K562 (cell line): Measurements from ENCODE around the gene GBP1. TPM values are rescaled to one million over a fixed set of nuclear protein-coding genes. Genes with fewer than 3 reads are reported as not detected.

Experiments used
- ATAC-seq: fragments of 200-7000 bp; cut with Tn5 transposase; 3 replicates; pipeline ENCODE4 v1.9.1; 2020; ENCODE audit warnings: moderate library complexity
- BruUV-seq: library from RNA; stranded (reverse); fragments of 400-500 nt; replicated peaks from 2 replicates; lab custom pipeline; 2021; lab: Mats Ljungman, UMichigan
- CTCF ChIA-PET: fragments of 300-600 bp; formaldehyde crosslinking; extraction: SDS; loops from one replicate; lab custom pipeline; 2021; ENCODE audit warnings: low intra/inter-chr PET ratio; lab: Yijun Ruan, JAX
- POLR2A ChIA-PET: fragments of 300-600, 350-650 bp; sonication (Branson Sonifier 250); formaldehyde crosslinking; extraction: SDS; loops from one replicate; lab custom pipeline; 2021; ENCODE audit warnings: antibody characterized with exemption, inconsistent platforms; lab: Yijun Ruan, JAX
- DNase-seq, 4 experiments: peaks; one replicate each; pipeline versions ENCODE4 v3.0.0 to v3.0.0-alpha.2; 2011 to 2018; ENCODE audit warnings: low spot score in 3 of 4, mixed read lengths in 3 of 4; ENCODE audit errors: extremely low read depth in 1 of 4
- FAIRE-seq: peaks from 2 replicates; lab custom pipeline; 2011; peaks lifted over from hg19 to GRCh38; lab: Jason Lieb, UNC
- H2AFZ ChIP-seq: 2 replicates; pipeline ENCODE4 v1.6.0; 2011; ENCODE audit warnings: low read depth, low read length, control low read depth, inconsistent platforms
- H3K27ac ChIP-seq: fragments of 200-600 bp; 3 replicates; pipeline ENCODE4 v1.8.0; 2011; ENCODE audit warnings: low read depth, mild to moderate bottlenecking, control low read depth, inconsistent platforms, low read length, moderate library complexity, mixed read lengths; ENCODE audit errors: extremely low read depth
- H3K27me3 ChIP-seq, 2 experiments: fragments of 300-600 bp in 1 of 2; 2 replicates in 1 of 2; 3 replicates in 1 of 2; pipeline versions ENCODE4 v1.6.0 to v1.8.0; 2011; ENCODE audit warnings: inconsistent platforms in 2 of 2, low read length in 2 of 2, mild to moderate bottlenecking in 1 of 2, mixed read lengths in 1 of 2, moderate library complexity in 1 of 2; ENCODE audit not compliant: control insufficient read depth in 2 of 2, insufficient read depth in 2 of 2
- H3K36me3 ChIP-seq: fragments of 300-600 bp; 3 replicates; pipeline ENCODE4 v1.8.0; 2011; ENCODE audit warnings: mild to moderate bottlenecking, low read length, inconsistent platforms; ENCODE audit not compliant: control insufficient read depth, insufficient read depth
- H3K4me1 ChIP-seq, 2 experiments: fragments of 200-600 bp in 1 of 2; replicated peaks in 1 of 2; 2 replicates in 1 of 2; 3 replicates in 1 of 2; pipeline versions ENCODE4 v1.5.1 to v1.8.0; 2011; ENCODE audit warnings: inconsistent platforms in 2 of 2, low read length in 2 of 2, mild to moderate bottlenecking in 1 of 2, mixed read lengths in 1 of 2, moderate library complexity in 1 of 2; ENCODE audit not compliant: control insufficient read depth in 2 of 2, insufficient read depth in 2 of 2
- H3K4me2 ChIP-seq: 2 replicates; pipeline ENCODE4 v1.6.1; 2011; ENCODE audit warnings: low read length, control low read depth, inconsistent platforms, mixed read lengths; ENCODE audit not compliant: insufficient read depth
- H3K4me3 ChIP-seq: fragments of 200-600 bp; sonication (generic), shearing (Covaris generic); 2 replicates; pipeline ENCODE4 v1.5.1; 2016; ENCODE audit warnings: control low read depth, inconsistent platforms
- H3K79me2 ChIP-seq: fragments of 200-600 bp; 3 replicates; pipeline ENCODE4 v1.8.0; 2011; ENCODE audit warnings: low read length, inconsistent platforms; ENCODE audit not compliant: control insufficient read depth, insufficient read depth
- H3K9ac ChIP-seq, 2 experiments: 2 replicates each; pipeline versions ENCODE4 v1.6.0 to v1.6.1; 2011; ENCODE audit warnings: low read depth in 2 of 2, low read length in 2 of 2, control low read depth in 1 of 2, inconsistent platforms in 1 of 2, mild to moderate bottlenecking in 1 of 2, mixed read lengths in 1 of 2; ENCODE audit not compliant: insufficient read depth in 1 of 2
- H3K9me1 ChIP-seq: one replicate; pipeline ENCODE4 v1.6.0; 2011; ENCODE audit warnings: inconsistent platforms, mild to moderate bottlenecking, low read length, moderate library complexity; ENCODE audit not compliant: control insufficient read depth, insufficient read depth
- H3K9me3 ChIP-seq: replicated peaks from 2 replicates; pipeline ENCODE4 v1.5.1; 2011; ENCODE audit warnings: low read depth, low read length, inconsistent platforms; ENCODE audit not compliant: control insufficient read depth, insufficient read depth
- H4K20me1 ChIP-seq: replicated peaks from 2 replicates; pipeline ENCODE4 v1.6.1; 2011; ENCODE audit warnings: low read length, inconsistent platforms, mixed read lengths; ENCODE audit not compliant: control insufficient read depth, insufficient read depth
- CEBPG ChIP-seq, 3 experiments: fragments of 200-800 bp in 1 of 3; sonication (Bioruptor generic) in 1 of 3; sonication (generic) in 1 of 3; formaldehyde crosslinking in 1 of 3; IDR thresholded peaks in 2 of 3; conservative IDR thresholded peaks in 1 of 3; 2 replicates each; pipeline versions ENCODE4 v1.6.1 to v1.8.0; 2016 to 2022; ENCODE audit warnings: missing compliant biosample characterization in 2 of 3, missing genetic modification characterization in 2 of 3, mild to moderate bottlenecking in 1 of 3, missing genetic modification reagents in 1 of 3
- CHCHD3 ChIP-seq: fragments of 250-450 bp; sonication (Bioruptor Pico); IDR thresholded peaks from 2 replicates; pipeline ENCODE4 v2.1.2; 2022; ENCODE audit warnings: mild to moderate bottlenecking
- CHD1 ChIP-seq: fragments of 200-600 bp; sonication (generic); IDR thresholded peaks from one replicate; pipeline ENCODE4 v1.6.1; 2012; ENCODE audit warnings: mild to moderate bottlenecking, moderate library complexity, low read length, inconsistent platforms
- GABPA ChIP-seq: fragments of 200-800 bp; sonication (Bioruptor generic); conservative IDR thresholded peaks from 2 replicates; pipeline ENCODE4 v1.6.1; 2016; ENCODE audit warnings: low read depth, missing genetic modification characterization, missing compliant biosample characterization
- HEY1 ChIP-seq: fragments of 250-450 bp; sonication (Bioruptor Pico); IDR thresholded peaks from 2 replicates; pipeline ENCODE4 v1.5.0; 2020; ENCODE audit warnings: mild to moderate bottlenecking, moderate library complexity, borderline replicate concordance
- NFATC3 ChIP-seq: fragments of 450-650 bp; IDR thresholded peaks from 2 replicates; pipeline ENCODE4 v1.6.1; 2017; ENCODE audit warnings: mild to moderate bottlenecking
- NR2C2 ChIP-seq, 2 experiments: fragments of 200-800 bp in 1 of 2; sonication (Bioruptor generic) in 1 of 2; sonication (generic) in 1 of 2; formaldehyde crosslinking in 1 of 2; IDR thresholded peaks; 2 replicates each; pipeline versions ENCODE4 v1.6.1 to v1.8.0; 2016 to 2022; ENCODE audit warnings: mild to moderate bottlenecking in 1 of 2, missing compliant biosample characterization in 1 of 2, missing genetic modification characterization in 1 of 2, missing genetic modification reagents in 1 of 2
- SNRNP70 ChIP-seq: fragments of 200-400 bp; formaldehyde crosslinking; optimal IDR thresholded peaks from 2 replicates; pipeline ENCODE3; 2017; ENCODE audit warnings: low read depth, low read length
- ZNF311 ChIP-seq: fragments of 250-450 bp; sonication (Bioruptor Pico); IDR thresholded peaks from 2 replicates; pipeline ENCODE4 v1.4.0; 2020; ENCODE audit warnings: mild to moderate bottlenecking, moderate library complexity
- WGBS: fragments of 100-300 bp; shearing (Covaris generic); methylation state at CpG from one replicate; pipeline ENCODE4 v1.1.6; 2016; ENCODE audit warnings: low coverage, mixed read lengths; ENCODE audit not compliant: insufficient coverage; ENCODE audit errors: missing lambda C conversion rate; 5-methylcytosine and 5-hydroxymethylcytosine counted together
- in situ Hi-C: fragments of 300-500 bp; cut with MboI; formaldehyde crosslinking; loops from 4 replicates; pipeline ENCODE4 v1.15.0; 2018; ENCODE audit warnings: inconsistent platforms, mixed read lengths
- intact Hi-C: fragments of 100-400 bp; cut with micrococcal nuclease; formaldehyde crosslinking; loops from 2 replicates; pipeline ENCODE4 v1.14.2; 2022
- polyA plus RNA-seq, 8 experiments: library from polyadenylated mRNA; depleted of rRNA in 4 of 8; stranded (reverse) in 5 of 8; unstranded in 3 of 8; fragments of >200 nt; fragmentation: Nextera tagmentation in 2 of 8; fragmentation: Illumina TruSeq in 1 of 8; extraction: Ambion mirVana in 2 of 8; extraction: Trizol in 1 of 8; gene quantifications; 2 replicates each; pipeline versions ENCODE4 v1.2.1 to v1.2.3, GENCODE V29; 2011 to 2014; ENCODE audit warnings: inconsistent platforms in 1 of 8, missing spikeins in 1 of 8
- total RNA-seq, 7 experiments: library from RNA; depleted of rRNA in 6 of 7; stranded (reverse); fragments of >200 nt in 6 of 7; fragmentation: Illumina TruSeq in 2 of 7; extraction: Trizol in 2 of 7; gene quantifications; 2 replicates each; pipeline versions ENCODE4 v1.2.1 to v1.2.3, GENCODE V29; 2011 to 2021; ENCODE audit warnings: low replicate concordance in 1 of 7
- TF ChIP-seq, protein P1 (sequence below): fragments of 450-650 bp; IDR thresholded peaks from 2 replicates; pipeline ENCODE4 v1.6.1; 2018; ENCODE audit not compliant: partially characterized antibody
- TF ChIP-seq, protein P2 (sequence below): IDR thresholded peaks from 2 replicates; pipeline ENCODE4 v1.6.1; 2011; ENCODE audit not compliant: insufficient read length; ENCODE audit errors: extremely low read depth

GBP1 gene
- total and polyA plus RNA-seq, 9 of the 15 experiments (the other 6 are each of a cell fraction or from before 2014, with no cell fraction given) = not detected

DNA sequence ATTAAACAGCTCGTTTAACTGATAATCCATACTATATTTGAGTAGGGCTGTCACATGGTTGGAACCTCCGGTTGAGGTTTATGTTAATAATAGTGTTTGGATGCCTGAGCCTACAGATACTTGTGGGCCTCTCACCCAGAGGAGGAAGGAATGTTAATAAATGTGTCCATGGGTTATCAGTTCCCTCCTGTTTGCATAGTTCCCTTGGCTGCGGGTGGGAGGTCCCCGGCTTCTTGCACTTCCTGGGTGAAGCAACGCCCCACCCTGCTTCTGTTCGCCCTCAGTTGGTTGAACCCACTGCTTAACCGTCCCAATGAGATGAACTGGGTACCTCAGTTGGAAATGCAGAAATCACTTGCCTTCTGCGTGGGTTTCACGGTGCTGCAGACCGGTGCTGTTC lies 23.6 kb upstream of the GBP1 start (continued):
- no peak for TF ChIP-seq NR2C2 (CRISPR knock-in tag; IDR thresholded peaks at IDR 0.05)
- TF ChIP-seq NR2C2 (tag; IDR thresholded peaks at IDR 0.05) = no peak; the same call in 1 of the 2 replicates
- TF ChIP-seq CHCHD3 (CRISPR knock-in tag) = no peak
- TF ChIP-seq, protein P1, sequence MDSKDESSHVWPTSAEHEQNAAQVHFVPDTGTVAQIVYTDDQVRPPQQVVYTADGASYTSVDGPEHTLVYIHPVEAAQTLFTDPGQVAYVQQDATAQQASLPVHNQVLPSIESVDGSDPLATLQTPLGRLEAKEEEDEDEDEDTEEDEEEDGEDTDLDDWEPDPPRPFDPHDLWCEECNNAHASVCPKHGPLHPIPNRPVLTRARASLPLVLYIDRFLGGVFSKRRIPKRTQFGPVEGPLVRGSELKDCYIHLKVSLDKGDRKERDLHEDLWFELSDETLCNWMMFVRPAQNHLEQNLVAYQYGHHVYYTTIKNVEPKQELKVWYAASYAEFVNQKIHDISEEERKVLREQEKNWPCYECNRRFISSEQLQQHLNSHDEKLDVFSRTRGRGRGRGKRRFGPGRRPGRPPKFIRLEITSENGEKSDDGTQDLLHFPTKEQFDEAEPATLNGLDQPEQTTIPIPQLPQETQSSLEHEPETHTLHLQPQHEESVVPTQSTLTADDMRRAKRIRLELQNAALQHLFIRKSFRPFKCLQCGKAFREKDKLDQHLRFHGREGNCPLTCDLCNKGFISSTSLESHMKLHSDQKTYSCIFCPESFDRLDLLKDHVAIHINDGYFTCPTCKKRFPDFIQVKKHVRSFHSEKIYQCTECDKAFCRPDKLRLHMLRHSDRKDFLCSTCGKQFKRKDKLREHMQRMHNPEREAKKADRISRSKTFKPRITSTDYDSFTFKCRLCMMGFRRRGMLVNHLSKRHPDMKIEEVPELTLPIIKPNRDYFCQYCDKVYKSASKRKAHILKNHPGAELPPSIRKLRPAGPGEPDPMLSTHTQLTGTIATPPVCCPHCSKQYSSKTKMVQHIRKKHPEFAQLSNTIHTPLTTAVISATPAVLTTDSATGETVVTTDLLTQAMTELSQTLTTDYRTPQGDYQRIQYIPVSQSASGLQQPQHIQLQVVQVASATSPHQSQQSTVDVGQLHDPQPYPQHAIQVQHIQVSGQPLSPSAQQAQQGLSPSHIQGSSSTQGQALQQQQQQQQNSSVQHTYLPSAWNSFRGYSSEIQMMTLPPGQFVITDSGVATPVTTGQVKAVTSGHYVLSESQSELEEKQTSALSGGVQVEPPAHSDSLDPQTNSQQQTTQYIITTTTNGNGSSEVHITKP = peak; percentile 32
- TF ChIP-seq SNRNP70 = no peak
- TF ChIP-seq GABPA (tag) = peak; percentile 58

DNA sequence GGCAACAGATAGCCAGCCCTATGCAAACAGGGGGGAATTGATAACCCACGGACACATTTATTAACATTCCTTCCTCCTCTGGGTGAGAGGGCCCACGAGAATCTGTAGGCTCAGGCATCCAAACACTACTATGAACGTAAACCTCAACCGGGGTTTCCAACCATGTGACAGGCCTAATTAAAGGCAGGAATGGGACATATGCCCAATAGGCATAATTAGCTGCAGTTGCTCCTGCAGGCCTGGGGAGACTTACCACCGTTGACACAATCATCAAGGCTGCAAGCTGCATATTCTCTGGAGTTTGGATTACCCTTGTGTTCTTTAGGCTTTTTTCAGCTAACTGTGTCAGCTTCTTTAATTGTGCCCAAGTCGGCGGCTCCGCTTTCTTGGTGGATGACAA lies 22.2 kb upstream of the GBP1 start:
- Histone ChIP-seq H3K79me2 (no peaks in the 10 kb centered on the region), H3K36me3 (no peaks in the 10 kb centered on the region), H3K9me3 (no peaks in the 10 kb centered on the region), H3K9ac (no peak overlapping the region), H3K4me3 (no peak overlapping the region), H3K27me3 (no peaks in the 10 kb centered on the region), H2AFZ (no peak overlapping the region), H3K4me2 (no peak overlapping the region), H3K9me1 (no peaks in the 10 kb centered on the region), H4K20me1 (no peaks in the 10 kb centered on the region), H3K27ac (no peak overlapping the region), H3K4me1 (peaks cover 0 to 4% of the 10 kb centered on the region in 2 experiments; a peak in 3 of 5 replicates)
- CTCF ChIA-PET = no interaction called here
- DNase-seq = no peak
- TF ChIP-seq ZNF311 (no peak), NFATC3 (no peak), CEBPG (CRISPR knock-in tag; IDR thresholded peaks at IDR 0.05) (no peak), CEBPG (tag; conservative IDR thresholded peaks at IDR 0.05 in 1 of 2, IDR thresholded peaks at IDR 0.05 in 1 of 2) (0 out of 4 replicates have a peak, but pooled peaks of 1 of the 2 experiments have one; percentile 5), CHD1 (no peak), HEY1 (CRISPR knock-in tag) (no peak)
- TF ChIP-seq, protein P2, sequence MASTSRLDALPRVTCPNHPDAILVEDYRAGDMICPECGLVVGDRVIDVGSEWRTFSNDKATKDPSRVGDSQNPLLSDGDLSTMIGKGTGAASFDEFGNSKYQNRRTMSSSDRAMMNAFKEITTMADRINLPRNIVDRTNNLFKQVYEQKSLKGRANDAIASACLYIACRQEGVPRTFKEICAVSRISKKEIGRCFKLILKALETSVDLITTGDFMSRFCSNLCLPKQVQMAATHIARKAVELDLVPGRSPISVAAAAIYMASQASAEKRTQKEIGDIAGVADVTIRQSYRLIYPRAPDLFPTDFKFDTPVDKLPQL = no peak
- WGBS = 27% methylated on average over 8 of the region's 8 CpGs
- ATAC-seq = no peak
- no peak for FAIRE-seq
- intact Hi-C loops (loop anchor here (5.0 kb wide), 2 partner anchors 90 to 190 kb away; no protein-coding TSS in a partner anchor), in situ Hi-C loops (no loop called here)
- POLR2A ChIA-PET = interaction anchor here (1.0 kb wide), 1 partner anchor 30 kb away, joined by 3 read pairs; no protein-coding TSS in a partner anchor
- no TSS peak for BruUV-seq
